Vagina (tissue), 2 donors: ENCODE results near the gene RPGRIP1. TPM values are rescaled to one million over a fixed set of nuclear protein-coding genes. Genes with fewer than 3 reads are reported as not detected.

ENCODE experiments used
- DNase-seq, 2 donors: peaks; one replicate each; pipeline ENCODE4 v3.0.0-alpha.2; 2017; ENCODE audit errors: extremely low spot score in 2 of 2
- H3K27ac ChIP-seq: fragments of 200-600 bp; sonication (generic); one replicate; pipeline ENCODE4 v1.5.1; 2019
- H3K27me3 ChIP-seq: fragments of 200-600 bp; sonication (generic); one replicate; pipeline ENCODE4 v1.5.1; 2019
- H3K36me3 ChIP-seq, 2 donors: fragments of 200-600 bp; sonication (generic); one replicate each; pipeline ENCODE4 v1.5.1; 2017 to 2019
- H3K4me1 ChIP-seq: fragments of 200-600 bp; sonication (generic); one replicate; pipeline ENCODE4 v1.5.1; 2019
- H3K4me3 ChIP-seq, 2 donors: fragments of 200-600 bp; sonication (generic); 1 replicate in 1 of 2; 2 replicates in 1 of 2; pipeline ENCODE4 v1.5.1; 2016 to 2019
- H3K9me3 ChIP-seq: fragments of 200-600 bp; sonication (generic); one replicate; pipeline ENCODE4 v1.5.1; 2019
- POLR2A ChIP-seq, 2 donors: fragments of 450-650 bp; IDR thresholded peaks; one replicate each; pipeline ENCODE4 v1.6.1; 2017; ENCODE audit warnings: antibody characterized with exemption in 2 of 2, mild to moderate bottlenecking in 2 of 2, moderate library complexity in 2 of 2
- POLR2AphosphoS5 ChIP-seq, 2 donors: sonication (generic); formaldehyde crosslinking; IDR thresholded peaks; one replicate each; pipeline ENCODE4 v1.9.0; 2017; ENCODE audit warnings: antibody characterized with exemption in 2 of 2, mild to moderate bottlenecking in 2 of 2, low read depth in 1 of 2; ENCODE audit not compliant: insufficient read depth in 1 of 2
- intact Hi-C: fragments of 100-400 bp; cut with DNase I; formaldehyde crosslinking; loops from one replicate; pipeline ENCODE4 v1.15.1; 2023
- total RNA-seq: library from RNA; depleted of rRNA; stranded (reverse); fragments of >200 nt; gene quantifications from one replicate; pipeline ENCODE4 v1.2.3, GENCODE V29; 2016
- TF ChIP-seq, protein P1 (sequence below), 3 experiments: fragments of 450-650 bp in 2 of 3; fragments of 200-600 bp in 1 of 3; sonication (generic) in 1 of 3; IDR thresholded peaks; one replicate each; pipeline ENCODE4 v1.5.1; 2017 to 2019; ENCODE audit warnings: antibody characterized with exemption in 3 of 3, mild to moderate bottlenecking in 2 of 3, moderate library complexity in 2 of 3

RPGRIP1 gene
- total RNA-seq, 1 donor from 2014 or later, result not detected

DNA sequence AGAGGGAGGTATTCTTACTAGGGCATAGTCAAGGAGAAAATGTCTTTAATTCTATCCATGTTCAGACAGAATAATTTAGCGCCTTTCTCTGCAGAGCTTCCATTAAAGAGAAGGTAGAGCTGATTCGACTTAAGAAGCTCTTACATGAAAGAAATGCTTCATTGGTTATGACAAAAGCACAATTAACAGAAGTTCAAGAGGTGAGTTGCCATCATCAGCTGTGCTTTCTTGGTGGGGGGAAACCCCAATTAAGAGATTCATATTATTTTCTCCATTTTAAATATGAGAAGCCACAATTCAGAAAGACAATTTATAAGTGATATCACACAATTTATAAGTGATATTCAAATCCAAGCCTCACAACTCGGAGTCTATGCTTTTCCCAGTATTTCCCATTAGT, 27.8 kb downstream of the RPGRIP1 start:
- H3K9me3 ChIP-seq, result no peaks in the 10 kb centered on the region
- intact Hi-C loops, result no loop called here
- H3K4me1 ChIP-seq, result peaks cover 6% of the 10 kb centered on the region
- H3K36me3 ChIP-seq, result no peaks in the 10 kb centered on the region
- H3K27ac ChIP-seq, result no peak overlapping the region
- H3K4me3 ChIP-seq, result no peak overlapping the region
- TF ChIP-seq, protein P1, sequence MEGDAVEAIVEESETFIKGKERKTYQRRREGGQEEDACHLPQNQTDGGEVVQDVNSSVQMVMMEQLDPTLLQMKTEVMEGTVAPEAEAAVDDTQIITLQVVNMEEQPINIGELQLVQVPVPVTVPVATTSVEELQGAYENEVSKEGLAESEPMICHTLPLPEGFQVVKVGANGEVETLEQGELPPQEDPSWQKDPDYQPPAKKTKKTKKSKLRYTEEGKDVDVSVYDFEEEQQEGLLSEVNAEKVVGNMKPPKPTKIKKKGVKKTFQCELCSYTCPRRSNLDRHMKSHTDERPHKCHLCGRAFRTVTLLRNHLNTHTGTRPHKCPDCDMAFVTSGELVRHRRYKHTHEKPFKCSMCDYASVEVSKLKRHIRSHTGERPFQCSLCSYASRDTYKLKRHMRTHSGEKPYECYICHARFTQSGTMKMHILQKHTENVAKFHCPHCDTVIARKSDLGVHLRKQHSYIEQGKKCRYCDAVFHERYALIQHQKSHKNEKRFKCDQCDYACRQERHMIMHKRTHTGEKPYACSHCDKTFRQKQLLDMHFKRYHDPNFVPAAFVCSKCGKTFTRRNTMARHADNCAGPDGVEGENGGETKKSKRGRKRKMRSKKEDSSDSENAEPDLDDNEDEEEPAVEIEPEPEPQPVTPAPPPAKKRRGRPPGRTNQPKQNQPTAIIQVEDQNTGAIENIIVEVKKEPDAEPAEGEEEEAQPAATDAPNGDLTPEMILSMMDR (IDR thresholded peaks at IDR 0.05), result no peak
- no peak for TF ChIP-seq POLR2A (IDR thresholded peaks at IDR 0.05)
- TF ChIP-seq POLR2AphosphoS5 (IDR thresholded peaks at IDR 0.05; ENCODE audit: insufficient read depth in 1 of 2, low read depth in 1 of 2), result no peak
- no peak for DNase-seq
- H3K27me3 ChIP-seq, result no peaks in the 10 kb centered on the region

DNA sequence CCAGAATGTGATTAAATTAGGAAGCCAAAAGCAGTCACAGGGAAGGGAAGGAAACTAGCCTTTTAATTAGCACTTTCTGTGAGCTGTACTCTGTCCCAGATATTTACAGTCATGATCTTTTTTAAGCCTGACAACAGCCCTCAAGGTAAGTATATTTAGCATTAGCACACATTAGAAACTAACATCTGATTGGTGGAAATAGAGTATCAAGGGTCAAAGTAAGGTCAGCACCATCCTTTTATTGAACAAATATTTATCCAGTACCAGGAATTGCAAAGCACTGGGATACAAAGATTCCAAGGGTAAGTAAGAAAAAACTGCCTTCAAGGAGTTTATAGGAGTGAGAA, 28.2 kb downstream of the RPGRIP1 start:
- peak overlapping the region in 1 of 2 donors; percentile 29 for H3K4me3 ChIP-seq
- H3K27me3 ChIP-seq, result no peaks in the 10 kb centered on the region
- H3K36me3 ChIP-seq, result no peaks in the 10 kb centered on the region
- peaks cover 6% of the 10 kb centered on the region for H3K4me1 ChIP-seq
- no peaks in the 10 kb centered on the region for H3K9me3 ChIP-seq
- TF ChIP-seq POLR2A (IDR thresholded peaks at IDR 0.05), result no peak
- TF ChIP-seq POLR2AphosphoS5 (IDR thresholded peaks at IDR 0.05; ENCODE audit: insufficient read depth in 1 of 2, low read depth in 1 of 2), result no peak
- TF ChIP-seq, protein P1 (IDR thresholded peaks at IDR 0.05), result no peak
- H3K27ac ChIP-seq, result no peak overlapping the region
- no peak for DNase-seq
- intact Hi-C loops, result no loop called here

DNA sequence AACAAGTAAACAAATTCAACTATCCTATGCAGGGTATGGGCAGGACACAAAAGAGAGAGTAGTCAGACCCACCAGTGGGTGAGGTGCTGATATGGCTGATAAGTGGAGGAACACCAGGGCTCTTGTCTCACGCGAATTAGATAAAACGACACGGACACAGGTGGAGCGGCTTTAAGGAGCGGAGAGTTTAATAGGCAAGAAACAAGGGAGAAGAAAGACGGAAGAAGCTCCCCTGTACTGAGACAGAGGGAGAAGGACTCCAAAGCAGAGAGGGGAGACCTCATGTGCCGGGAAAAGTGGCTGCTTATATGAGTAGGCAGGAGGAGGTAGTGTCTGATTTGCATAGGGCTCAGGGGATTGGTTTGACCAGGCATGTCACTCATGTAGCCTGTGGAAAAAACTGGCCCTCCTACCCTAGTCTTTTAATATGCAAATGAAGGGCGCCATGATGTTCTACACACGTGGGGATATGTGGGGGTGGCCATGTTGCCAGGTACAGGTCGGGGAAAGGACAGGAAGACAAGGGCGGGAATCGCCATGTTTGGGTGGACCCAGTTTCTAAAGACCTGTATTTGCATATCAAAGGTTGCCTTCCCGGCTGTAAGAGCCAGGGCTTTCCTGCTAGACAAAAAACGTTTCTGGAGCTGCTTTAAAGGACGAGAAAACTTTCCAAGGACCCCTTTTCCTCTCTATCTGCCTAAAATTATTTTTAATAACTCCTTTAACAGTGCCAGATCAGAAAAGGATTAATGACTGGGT, 28.8 kb downstream of the RPGRIP1 start:
- DNase-seq, result peak; percentile 87 to 97
- H3K4me1 ChIP-seq, result peaks cover 6% of the 10 kb centered on the region
- peak overlapping the region; percentile 6 to 29 for H3K4me3 ChIP-seq
- H3K27ac ChIP-seq, result peak overlapping the region; percentile 17
- no peaks in the 10 kb centered on the region for H3K9me3 ChIP-seq
- H3K36me3 ChIP-seq, result no peaks in the 10 kb centered on the region
- intact Hi-C loops, result no loop called here
- H3K27me3 ChIP-seq, result no peaks in the 10 kb centered on the region
- TF ChIP-seq POLR2A (IDR thresholded peaks at IDR 0.05) (peak in 1 of 2 donors; percentile 19), POLR2AphosphoS5 (IDR thresholded peaks at IDR 0.05; ENCODE audit: insufficient read depth in 1 of 2, low read depth in 1 of 2) (peak in 1 of 2 donors; percentile 77)
- TF ChIP-seq, protein P1 (IDR thresholded peaks at IDR 0.05), result no peak

DNA sequence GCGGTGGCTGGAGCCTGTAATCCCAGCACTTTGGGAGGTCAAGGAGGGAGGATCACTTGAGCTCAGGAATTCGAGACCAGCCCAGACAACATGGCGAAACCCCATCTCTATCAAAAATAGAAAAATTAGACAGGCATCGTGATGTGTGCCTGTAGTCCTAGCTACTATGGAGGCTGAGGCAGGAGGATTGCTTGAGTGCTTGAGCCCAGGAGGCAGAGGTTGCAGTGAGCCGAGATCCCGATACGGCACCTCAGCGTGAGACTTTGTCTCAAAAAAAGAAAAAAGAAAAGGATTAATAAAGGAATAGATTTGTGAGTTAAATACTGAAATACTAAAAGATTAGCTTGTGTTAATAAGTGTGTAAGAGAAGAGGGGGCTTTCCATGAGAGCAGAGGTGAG, 29.4 kb downstream of the RPGRIP1 start:
- intact Hi-C loops, result no loop called here
- no peaks in the 10 kb centered on the region for H3K36me3 ChIP-seq
- H3K4me1 ChIP-seq, result peaks cover 6% of the 10 kb centered on the region
- H3K4me3 ChIP-seq, result peak overlapping the region; percentile 6 to 29
- DNase-seq, result no peak
- TF ChIP-seq, protein P1 (IDR thresholded peaks at IDR 0.05), result no peak
- TF ChIP-seq POLR2AphosphoS5 (IDR thresholded peaks at IDR 0.05; ENCODE audit: insufficient read depth in 1 of 2, low read depth in 1 of 2) (no peak), POLR2A (IDR thresholded peaks at IDR 0.05) (no peak)
- no peaks in the 10 kb centered on the region for H3K9me3 ChIP-seq
- H3K27me3 ChIP-seq, result no peaks in the 10 kb centered on the region
- H3K27ac ChIP-seq, result peak overlapping the region; percentile 17

DNA sequence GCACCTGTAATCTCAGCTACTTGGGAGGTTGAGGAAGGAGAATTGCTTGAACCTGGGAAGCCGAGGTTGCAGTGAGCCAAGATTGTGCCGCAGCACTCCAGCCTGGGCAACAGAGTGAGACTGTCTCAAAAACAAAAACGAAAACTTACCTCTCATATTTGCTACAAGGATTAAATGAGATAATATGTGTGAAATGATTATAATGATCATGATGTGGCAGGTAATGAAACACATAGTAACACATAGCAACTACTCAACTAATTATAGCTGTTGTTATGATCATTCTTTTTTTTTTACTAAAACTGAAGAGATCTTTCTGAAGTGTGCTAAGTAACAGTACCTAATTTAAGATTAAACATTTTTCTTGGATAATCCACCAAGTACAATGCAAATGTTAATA, 30.1 kb downstream of the RPGRIP1 start:
- H3K4me3 ChIP-seq, result no peak overlapping the region
- H3K27ac ChIP-seq, result no peak overlapping the region
- peaks cover 6% of the 10 kb centered on the region for H3K4me1 ChIP-seq
- no peaks in the 10 kb centered on the region for H3K27me3 ChIP-seq
- intact Hi-C loops, result loop anchor here (5.0 kb wide), 1 partner anchor 162 kb away; no protein-coding TSS in a partner anchor
- TF ChIP-seq POLR2A (IDR thresholded peaks at IDR 0.05) (no peak), POLR2AphosphoS5 (IDR thresholded peaks at IDR 0.05; ENCODE audit: insufficient read depth in 1 of 2, low read depth in 1 of 2) (no peak)
- TF ChIP-seq, protein P1 (IDR thresholded peaks at IDR 0.05), result no peak
- no peaks in the 10 kb centered on the region for H3K9me3 ChIP-seq
- no peaks in the 10 kb centered on the region for H3K36me3 ChIP-seq
- no peak for DNase-seq
